ENCODE results near the gene MBP. TPM values are rescaled to one million over a fixed set of nuclear protein-coding genes. Genes with fewer than 3 reads are reported as not detected.

Gene MBP
- total RNA-seq, 1 experiment from 2014 or later = 88.8 TPM

DNA sequence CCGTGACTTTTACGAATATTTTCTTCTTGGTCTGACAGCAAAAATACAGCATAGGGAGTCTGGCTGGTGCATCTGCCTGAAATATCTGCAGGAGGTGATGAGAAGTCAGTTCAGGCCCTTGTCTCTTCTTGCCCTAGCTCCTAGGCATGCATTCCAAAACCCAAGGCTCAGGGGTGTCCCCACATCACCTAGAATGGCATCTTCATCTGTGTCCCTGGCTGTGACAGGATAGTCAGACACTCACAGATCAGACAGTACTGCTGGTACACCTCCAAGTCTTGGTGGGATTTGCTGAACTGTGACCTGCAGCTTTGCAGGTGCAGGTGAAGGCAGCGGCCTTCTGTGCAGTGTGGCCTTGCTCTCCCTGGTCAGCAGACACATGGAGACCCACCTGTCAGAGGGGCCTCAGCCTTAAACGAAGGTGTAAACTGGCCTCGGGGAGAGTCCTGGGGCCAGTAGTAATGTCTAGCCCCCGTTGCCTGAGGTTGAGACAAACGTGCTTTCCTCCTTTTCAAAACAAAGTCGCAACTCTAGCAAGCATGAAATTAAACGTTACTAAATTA is 42.8 kb downstream of the MBP start:
- ChIA-PET CTCF (no interaction called here), POLR2A (interaction anchor here (0.5 to 0.6 kb wide), 2 partner anchors 26 to 262 kb away, joined by 3 to 4 read pairs; no protein-coding TSS in a partner anchor)
- Histone ChIP-seq H3K36me3 (ENCODE audit: control insufficient read depth, insufficient read depth, low read length) (no peaks in the 10 kb centered on the region), H3K4me1 (ENCODE audit: control insufficient read depth, insufficient read depth, low read length) (peaks cover 58% of the 10 kb centered on the region), H3K27me3 (ENCODE audit: control insufficient read depth, insufficient read depth, low read length) (no peaks in the 10 kb centered on the region), H3K9me3 (ENCODE audit: control insufficient read depth, insufficient read depth, low read depth, low read length) (no peaks in the 10 kb centered on the region), H3K4me3 (ENCODE audit: low read depth in 2 of 2, low read length in 2 of 2) (no peak overlapping the region), H3K27ac (ENCODE audit: low read length) (peak overlapping the region; percentile 70)
- DNase-seq (ENCODE audit: low read depth, low spot score) = no peak
- intact Hi-C loops (cut with micrococcal nuclease; ENCODE audit: unreplicated experiment) (no loop called here), in situ Hi-C loops (cut with HindIII; ENCODE audit: low pct_unique_long_range_greater_than_20kb, low sequenced_read_pairs) (no loop called here)
- BruUV-seq (replicated peaks) = no TSS peak
- ATAC-seq = peak; percentile 5; the same call in 1 of the 2 replicates
- TF ChIP-seq CTCF (IDR thresholded peaks at IDR 0.05) (no peak), TCF7L2 (IDR thresholded peaks at IDR 0.05; ENCODE audit: low read depth, low read length) (no peak), REST (IDR thresholded peaks at IDR 0.05; ENCODE audit: insufficient read depth in 1 of 2, low read depth in 2 of 2, low read length in 1 of 2) (no peak), SIN3A (IDR thresholded peaks at IDR 0.05; ENCODE audit: borderline replicate concordance, insufficient read depth, low read depth, low read length) (no peak), POLR2AphosphoS5 (IDR thresholded peaks at IDR 0.05; ENCODE audit: low read depth, low read length) (no peak)

DNA sequence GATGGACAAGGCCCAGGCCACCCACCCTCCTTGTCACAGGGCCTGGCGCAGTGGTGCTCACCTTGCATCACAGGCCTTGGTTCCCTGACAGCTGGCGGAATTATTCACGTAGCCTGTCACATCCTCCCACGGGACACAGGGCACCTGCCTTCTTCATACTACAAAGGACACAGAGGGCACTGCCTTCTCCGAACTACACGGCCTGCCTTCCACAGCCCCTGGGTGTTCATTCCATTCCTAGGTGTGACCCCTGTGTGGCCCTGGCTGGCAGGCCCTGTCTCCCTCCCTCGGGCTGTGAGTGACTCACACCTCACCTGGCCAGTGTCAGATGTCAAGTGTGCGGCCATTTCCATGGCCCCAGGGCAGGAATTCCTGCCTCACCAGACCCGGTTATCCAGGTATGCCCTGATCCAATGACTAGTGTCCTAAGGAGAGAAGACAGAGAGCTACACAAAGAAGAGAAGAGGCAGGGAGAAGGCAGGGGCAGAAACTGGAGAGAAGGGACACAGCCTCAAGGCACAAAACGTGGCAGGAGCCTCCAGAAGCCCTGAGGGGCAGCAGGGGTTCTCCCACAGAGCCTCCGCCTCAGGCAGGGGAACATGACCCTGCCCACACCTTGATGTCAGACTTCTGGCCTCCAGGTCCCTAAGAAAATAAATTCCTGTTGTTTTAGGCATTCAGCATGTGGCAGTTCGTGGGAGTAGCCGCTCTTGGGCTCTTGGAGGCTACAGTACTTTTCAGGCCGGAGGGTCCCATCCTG is 43.4 kb downstream of the MBP start:
- TF ChIP-seq CTCF (IDR thresholded peaks at IDR 0.05) = no peak
- no peak for TF ChIP-seq REST (IDR thresholded peaks at IDR 0.05; ENCODE audit: insufficient read depth in 1 of 2, low read depth in 2 of 2, low read length in 1 of 2)
- TF ChIP-seq SIN3A (IDR thresholded peaks at IDR 0.05; ENCODE audit: borderline replicate concordance, insufficient read depth, low read depth, low read length) = no peak
- no peak; the same call in 1 of the 2 replicates for TF ChIP-seq POLR2AphosphoS5 (IDR thresholded peaks at IDR 0.05; ENCODE audit: low read depth, low read length)
- TF ChIP-seq TCF7L2 (IDR thresholded peaks at IDR 0.05; ENCODE audit: low read depth, low read length) = 0 out of 2 replicates have a peak, but pooled peaks have one; percentile 40
- intact Hi-C loops (cut with micrococcal nuclease; ENCODE audit: unreplicated experiment) = no loop called here

More for the DNA sequence above, 43.4 kb downstream of the MBP start:
- H3K27ac ChIP-seq (ENCODE audit: low read length) = peak overlapping the region; percentile 70
- H3K36me3 ChIP-seq (ENCODE audit: control insufficient read depth, insufficient read depth, low read length) = no peaks in the 10 kb centered on the region
- POLR2A ChIA-PET = interaction anchor here (0.6 kb wide), 1 partner anchor 26 kb away, joined by 3 read pairs; no protein-coding TSS in a partner anchor
- BruUV-seq (replicated peaks) = no TSS peak
- in situ Hi-C loops (cut with HindIII; ENCODE audit: low pct_unique_long_range_greater_than_20kb, low sequenced_read_pairs) = no loop called here
- CTCF ChIA-PET = no interaction called here
- no peak overlapping the region for H3K4me3 ChIP-seq (ENCODE audit: low read depth in 2 of 2, low read length in 2 of 2)
- H3K9me3 ChIP-seq (ENCODE audit: control insufficient read depth, insufficient read depth, low read depth, low read length) = no peaks in the 10 kb centered on the region
- H3K27me3 ChIP-seq (ENCODE audit: control insufficient read depth, insufficient read depth, low read length) = no peaks in the 10 kb centered on the region
- DNase-seq (ENCODE audit: low read depth, low spot score) (no peak), ATAC-seq (peak; percentile 63)
- peaks cover 62% of the 10 kb centered on the region for H3K4me1 ChIP-seq (ENCODE audit: control insufficient read depth, insufficient read depth, low read length)
